Naive thymus-derived CD4-positive, alpha-beta T cell (primary cell): ENCODE data around the gene DDX51. TPM values are rescaled to one million over a fixed set of nuclear protein-coding genes. Genes with fewer than 3 reads are reported as not detected.

Experiments
- ATAC-seq: fragments of 150-1000 bp; cut with Tn5 transposase; 2 replicates; pipeline ENCODE4 v1.10.0; 2021; ENCODE audit warnings: mild to moderate bottlenecking, moderate library complexity
- CTCF ChIA-PET: fragments of 350-600 bp; sonication (Branson Sonifier 250); formaldehyde crosslinking; loops from one replicate; lab custom pipeline; 2021; ENCODE audit warnings: antibody characterized with exemption; lab: Charles Lee
- POLR2A ChIA-PET: fragments of 350-600 bp; sonication (Branson Sonifier 250); formaldehyde crosslinking; loops from one replicate; lab custom pipeline; 2021; ENCODE audit warnings: antibody characterized with exemption, inconsistent platforms; lab: Charles Lee
- DNase-seq, 9 donors: peaks; one replicate each; pipeline versions ENCODE4 v3.0.0 to v3.0.0-alpha.2; 2020 to 2022; ENCODE audit warnings: mixed read lengths in 1 of 9
- H3K27ac ChIP-seq: one replicate; pipeline ENCODE4 v1.7.0; 2013; ENCODE audit warnings: mild to moderate bottlenecking, low read depth, low read length, moderate library complexity
- H3K27me3 ChIP-seq, 2 donors: one replicate each; pipeline ENCODE4 v1.7.0; 2013; ENCODE audit warnings: low read length in 2 of 2, mild to moderate bottlenecking in 2 of 2, moderate library complexity in 2 of 2; ENCODE audit not compliant: control insufficient read depth in 2 of 2, insufficient read depth in 2 of 2
- H3K36me3 ChIP-seq, 3 experiments: 1 replicate in 2 of 3; 2 replicates in 1 of 3; pipeline ENCODE4 v1.7.0; 2013; ENCODE audit warnings: low read length in 3 of 3, mild to moderate bottlenecking in 3 of 3, moderate library complexity in 1 of 3; ENCODE audit not compliant: insufficient read depth in 3 of 3, control insufficient read depth in 2 of 3
- H3K4me1 ChIP-seq, 2 donors: one replicate each; pipeline ENCODE4 v1.7.0; 2013; ENCODE audit warnings: low read length in 2 of 2, mild to moderate bottlenecking in 2 of 2, moderate library complexity in 1 of 2; ENCODE audit not compliant: control insufficient read depth in 2 of 2, insufficient read depth in 2 of 2
- H3K4me3 ChIP-seq: 2 replicates; pipeline ENCODE4 v1.7.0; 2013; ENCODE audit warnings: mild to moderate bottlenecking, low read length
- H3K9me3 ChIP-seq, 3 experiments: 1 replicate in 2 of 3; 2 replicates in 1 of 3; pipeline ENCODE4 v1.7.0; 2013; ENCODE audit warnings: low read length in 3 of 3; ENCODE audit not compliant: control insufficient read depth in 2 of 3
- H3K27ac Mint-ChIP-seq, 9 donors: one replicate each; pipeline ENCODE4 v1.8.0; 2020 to 2022; ENCODE audit warnings: mixed read lengths in 9 of 9, mild to moderate bottlenecking in 8 of 9, moderate library complexity in 5 of 9, inconsistent platforms in 2 of 9
- H3K27me3 Mint-ChIP-seq, 5 donors: one replicate each; pipeline ENCODE4 v1.8.0; 2021 to 2022; ENCODE audit warnings: mixed read lengths in 5 of 5, mild to moderate bottlenecking in 1 of 5
- H3K36me3 Mint-ChIP-seq, 5 donors: one replicate each; pipeline ENCODE4 v1.8.0; 2020 to 2022; ENCODE audit warnings: mixed read lengths in 5 of 5, mild to moderate bottlenecking in 3 of 5, inconsistent platforms in 1 of 5
- H3K4me1 Mint-ChIP-seq, 7 donors: one replicate each; pipeline ENCODE4 v1.8.0; 2020 to 2022; ENCODE audit warnings: mixed read lengths in 7 of 7, mild to moderate bottlenecking in 3 of 7, inconsistent platforms in 1 of 7
- H3K4me3 Mint-ChIP-seq, 10 donors: one replicate each; pipeline ENCODE4 v1.8.0; 2020 to 2022; ENCODE audit warnings: mild to moderate bottlenecking in 10 of 10, mixed read lengths in 10 of 10, moderate library complexity in 6 of 10, inconsistent platforms in 2 of 10
- H3K9me3 Mint-ChIP-seq, 11 donors: one replicate each; pipeline ENCODE4 v1.8.0; 2020 to 2022; ENCODE audit warnings: mixed read lengths in 11 of 11, mild to moderate bottlenecking in 4 of 11, inconsistent platforms in 1 of 11, moderate library complexity in 1 of 11
- intact Hi-C, 2 donors: fragments of 100-400 bp; cut with micrococcal nuclease; formaldehyde crosslinking; loops; one replicate each; pipeline ENCODE4 v1.15.1; 2023
- polyA plus RNA-seq, 2 donors: library from polyadenylated mRNA; unstranded; fragments of 300-500 nt; fragmentation: Illumina TruSeq; gene quantifications; one replicate each; pipeline ENCODE4 v1.2.3, GENCODE V29; 2021
- total RNA-seq, 6 experiments: library from RNA in 5 of 6; stranded (reverse) in 5 of 6; gene quantifications; 1 replicate in 5 of 6; 2 replicates in 1 of 6; pipeline ENCODE4 v1.2.3 and lab custom pipeline; 2021 to 2026

The DDX51 gene
- total and polyA plus RNA-seq, 7 experiments from 2014 or later: 8.8 to 54.8 (median 49.5) TPM

DNA sequence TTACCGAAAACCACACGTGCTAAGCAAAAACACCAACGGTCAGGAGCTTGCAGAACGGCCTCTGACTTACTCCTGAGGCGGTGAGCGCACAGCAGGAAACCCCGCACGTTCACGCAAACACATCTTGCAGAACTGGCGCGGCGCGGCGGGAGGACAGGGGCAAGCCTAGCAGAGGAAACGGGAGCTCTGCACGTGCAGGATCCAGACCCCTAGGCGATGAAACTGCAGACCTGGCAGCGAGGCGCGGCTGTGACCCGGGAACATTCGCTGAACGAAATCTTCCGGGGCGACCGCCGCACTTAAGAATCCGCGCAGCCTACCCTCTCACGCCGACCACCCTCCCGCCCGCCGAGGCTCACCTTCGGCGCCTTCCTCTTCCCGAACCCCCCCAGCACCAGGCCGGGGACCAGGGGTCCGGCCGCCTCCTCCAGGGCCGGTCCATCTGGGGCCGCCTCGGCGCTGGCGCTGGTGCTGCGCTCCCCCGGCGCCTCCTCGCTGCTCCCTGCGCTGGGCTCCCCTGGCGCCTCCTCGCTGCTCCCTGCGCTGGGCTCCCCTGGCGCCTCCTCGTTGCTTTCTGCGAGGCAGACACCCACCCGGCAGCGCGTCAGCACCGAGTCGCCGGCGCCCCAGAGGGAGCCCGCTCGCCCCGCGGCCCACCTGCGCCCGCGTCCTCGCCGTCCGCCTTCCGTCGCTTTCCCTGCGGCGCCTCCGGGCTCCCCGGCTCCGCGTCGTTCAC, 615 bp downstream of the DDX51 start:
- Mint-ChIP-seq H3K4me1 (peaks cover 21 to 38% (median 29%) of the 10 kb centered on the region in 7 donors), H3K27ac (peak overlapping the region in 8 of 9 donors; percentile 36 to 90 (median 81)), H3K9me3 (peaks cover 0 to 4% (median 0%) of the 10 kb centered on the region in 11 donors), H3K4me3 (peak overlapping the region; percentile 79 to 93 (median 86)), H3K27me3 (peaks cover 0 to 2% (median 0%) of the 10 kb centered on the region in 5 donors), H3K36me3 (peaks cover 0 to 9% (median 3%) of the 10 kb centered on the region in 5 donors)
- intact Hi-C loops: loop anchor here (1.0 to 5.0 kb wide), 6 partner anchors 45 to 345 kb away; no protein-coding TSS in a partner anchor
- Histone ChIP-seq H3K4me3 (peak overlapping the region; percentile 58), H3K27ac (peak overlapping the region; percentile 92), H3K36me3 (peaks cover 0 to 73% (median 21%) of the 10 kb centered on the region in 3 experiments), H3K27me3 (no peaks in the 10 kb centered on the region), H3K9me3 (no peaks in the 10 kb centered on the region), H3K4me1 (peaks cover 21 to 23% of the 10 kb centered on the region in 2 donors)
- DNase-seq: peak in 2 of 9 donors; percentile 44 to 51
- peak; percentile 46 for ATAC-seq
- POLR2A ChIA-PET: no interaction called here
- CTCF ChIA-PET: no interaction called here

DNA sequence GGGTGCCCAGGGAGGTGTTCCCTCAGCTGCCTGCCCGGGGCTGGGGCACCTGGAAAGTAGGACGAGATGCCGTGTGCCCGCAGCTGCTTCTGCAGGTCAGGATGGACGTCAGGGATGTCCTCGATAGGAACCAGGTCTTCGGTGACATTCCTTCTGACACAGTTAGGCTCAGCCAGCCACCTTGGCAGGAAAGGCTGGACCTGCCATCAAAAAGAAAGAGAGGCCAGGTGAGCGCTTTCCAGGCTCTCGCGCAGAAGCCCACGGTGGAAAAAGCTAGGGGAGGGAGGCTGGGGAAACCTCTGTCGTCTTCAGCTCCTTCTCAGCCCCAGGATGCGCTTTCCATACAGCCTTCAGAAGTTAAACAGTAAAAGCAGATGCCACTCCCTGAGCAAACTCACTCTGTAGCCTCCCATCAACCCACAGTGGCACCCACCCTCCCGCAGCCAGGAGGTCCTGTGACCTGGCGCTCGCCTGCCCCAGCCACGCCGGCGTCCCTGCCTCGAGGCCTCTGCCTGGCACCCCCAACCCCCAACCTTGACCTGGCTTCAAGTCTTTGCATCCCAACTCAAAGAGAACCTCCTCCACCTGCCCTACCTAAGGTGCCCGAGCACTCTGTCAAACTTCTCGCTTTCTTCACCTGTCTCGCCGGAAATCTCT, 1.3 kb downstream of the DDX51 start:
- intact Hi-C loops: loop anchor here in 1 of 2 donors (5.0 kb wide), 2 partner anchors 46 to 76 kb away; no protein-coding TSS in a partner anchor
- peak overlapping the region in 8 of 9 donors; percentile 36 to 90 (median 81) for H3K27ac Mint-ChIP-seq
- H3K4me3 ChIP-seq: peak overlapping the region; percentile 58
- peaks cover 21 to 23% of the 10 kb centered on the region in 2 donors for H3K4me1 ChIP-seq
- peak overlapping the region; percentile 92 for H3K27ac ChIP-seq
- ATAC-seq (no peak), DNase-seq (no peak)
- peaks cover 21 to 38% (median 29%) of the 10 kb centered on the region in 7 donors for H3K4me1 Mint-ChIP-seq
- H3K36me3 ChIP-seq: peaks cover 0 to 71% (median 21%) of the 10 kb centered on the region in 3 experiments
- H3K27me3 ChIP-seq: no peaks in the 10 kb centered on the region
- H3K27me3 Mint-ChIP-seq: peaks cover 0 to 2% (median 0%) of the 10 kb centered on the region in 5 donors
- peaks cover 3 to 9% (median 5%) of the 10 kb centered on the region in 5 donors for H3K36me3 Mint-ChIP-seq
- H3K4me3 Mint-ChIP-seq: peak overlapping the region; percentile 79 to 93 (median 86)
- no peaks in the 10 kb centered on the region for H3K9me3 ChIP-seq
- ChIA-PET POLR2A (no interaction called here), CTCF (no interaction called here)
- peaks cover 0 to 4% (median 0%) of the 10 kb centered on the region in 11 donors for H3K9me3 Mint-ChIP-seq

DNA sequence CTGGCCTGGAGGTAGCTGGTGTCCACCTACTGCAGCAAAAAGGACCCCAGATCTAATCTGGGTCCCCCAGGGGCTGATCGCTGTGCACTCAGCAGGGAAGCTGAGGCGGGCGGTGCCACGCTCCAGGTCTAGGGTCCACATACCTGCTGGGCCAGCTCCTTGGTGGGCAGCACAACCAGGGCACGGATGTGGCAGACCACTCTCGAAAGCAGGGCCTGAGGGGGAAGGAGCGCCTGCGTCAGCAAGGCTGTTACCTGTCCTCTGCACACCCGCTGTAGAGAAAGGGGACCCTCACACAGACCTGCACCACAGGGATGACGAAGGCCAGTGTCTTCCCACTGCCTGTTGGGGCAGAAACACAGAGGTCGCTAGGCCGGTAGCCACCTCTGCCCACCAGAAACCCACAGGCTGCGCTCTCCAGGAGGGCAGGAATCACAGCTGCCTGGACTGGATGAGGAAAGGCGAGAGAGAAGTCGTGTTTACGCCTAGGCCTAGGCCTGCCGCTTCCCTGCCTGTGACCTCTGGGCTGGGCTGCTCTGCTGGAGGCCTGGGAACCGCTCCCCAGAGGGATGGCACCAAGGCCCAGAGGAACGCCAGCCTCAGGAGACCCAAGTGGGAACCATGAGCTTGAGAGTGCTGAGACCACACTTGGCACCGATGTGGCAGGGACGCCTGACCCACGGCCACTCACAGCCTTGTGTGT, 2.0 kb downstream of the DDX51 start:
- H3K4me3 Mint-ChIP-seq: peak overlapping the region; percentile 56 to 93 (median 86)
- H3K36me3 Mint-ChIP-seq: peaks cover 4 to 9% (median 6%) of the 10 kb centered on the region in 5 donors
- no peak overlapping the region for H3K4me3 ChIP-seq
- H3K4me1 Mint-ChIP-seq: peaks cover 21 to 38% (median 29%) of the 10 kb centered on the region in 7 donors
- intact Hi-C loops: loop anchor here in 1 of 2 donors (5.0 kb wide), 2 partner anchors 45 to 75 kb away; no protein-coding TSS in a partner anchor
- peak overlapping the region in 4 of 9 donors; percentile 28 to 85 (median 50) for H3K27ac Mint-ChIP-seq
- peaks cover 0 to 2% (median 0%) of the 10 kb centered on the region in 5 donors for H3K27me3 Mint-ChIP-seq
- no peak overlapping the region for H3K27ac ChIP-seq
- POLR2A ChIA-PET: interaction anchor here (0.9 kb wide), 1 partner anchor 57 kb away, joined by 3 read pairs; no protein-coding TSS in a partner anchor
- H3K36me3 ChIP-seq: peaks cover 0 to 66% (median 21%) of the 10 kb centered on the region in 3 experiments
- DNase-seq (no peak), ATAC-seq (no peak)
- CTCF ChIA-PET: no interaction called here
- no peaks in the 10 kb centered on the region for H3K9me3 ChIP-seq
- peaks cover 0 to 4% (median 0%) of the 10 kb centered on the region in 11 donors for H3K9me3 Mint-ChIP-seq
- H3K4me1 ChIP-seq: peaks cover 21 to 23% of the 10 kb centered on the region in 2 donors
- no peaks in the 10 kb centered on the region for H3K27me3 ChIP-seq

DNA sequence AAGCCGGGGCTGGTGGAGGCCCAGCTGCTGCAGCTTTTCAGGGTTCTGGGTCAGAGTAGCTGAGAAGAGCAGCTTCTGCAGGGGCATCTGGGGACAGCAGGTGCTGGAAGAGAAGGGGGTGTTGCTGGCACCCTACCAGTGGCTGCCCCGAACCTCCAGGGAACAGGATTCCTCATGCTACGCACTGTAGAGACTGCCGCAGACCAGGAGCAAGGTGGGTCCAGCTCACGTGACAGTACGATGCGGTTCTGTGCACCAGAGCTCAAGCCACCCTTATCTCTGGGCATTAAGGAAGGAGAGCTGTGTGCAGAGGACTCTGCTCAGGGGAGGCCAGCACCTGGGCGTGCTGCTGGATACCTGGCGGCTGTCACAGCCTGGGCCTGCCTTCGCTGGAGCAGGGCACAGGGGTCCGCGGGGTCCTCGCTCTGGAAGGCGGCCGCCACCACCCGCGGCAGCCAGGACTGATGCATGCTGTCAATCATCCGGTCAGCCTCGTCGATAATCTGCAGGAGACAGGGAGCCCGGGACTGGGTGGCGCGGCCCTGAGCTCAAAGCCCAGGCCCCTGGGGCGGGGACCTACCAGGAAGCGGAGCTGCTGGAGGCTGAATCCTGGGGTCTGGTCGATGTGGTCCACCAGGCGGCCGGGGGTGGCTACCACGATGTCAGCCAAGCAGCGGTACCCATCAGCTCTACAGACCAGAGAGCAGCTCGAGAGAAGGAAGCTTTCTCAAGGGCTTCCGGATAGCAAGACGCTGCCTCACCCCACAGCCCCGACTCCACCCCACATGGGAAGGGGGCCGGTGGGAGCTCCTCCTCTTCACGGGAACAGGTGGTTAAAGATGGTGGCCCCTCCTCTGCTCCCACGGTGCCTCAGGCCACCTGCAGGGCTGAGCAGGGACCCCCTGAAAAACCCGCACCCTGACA, 2.9 kb downstream of the DDX51 start:
- H3K27me3 ChIP-seq: no peaks in the 10 kb centered on the region
- H3K4me1 ChIP-seq: peaks cover 21 to 22% of the 10 kb centered on the region in 2 donors
- H3K36me3 ChIP-seq: peaks cover 0 to 58% (median 21%) of the 10 kb centered on the region in 3 experiments
- ATAC-seq (no peak), DNase-seq (no peak)
- Mint-ChIP-seq H3K4me3 (peak overlapping the region in 2 of 10 donors; percentile 32 to 33), H3K36me3 (peaks cover 4 to 7% (median 6%) of the 10 kb centered on the region in 5 donors), H3K27ac (no peak overlapping the region), H3K27me3 (peaks cover 0 to 2% (median 0%) of the 10 kb centered on the region in 5 donors), H3K4me1 (peaks cover 16 to 30% (median 24%) of the 10 kb centered on the region in 7 donors), H3K9me3 (peaks cover 0 to 4% (median 0%) of the 10 kb centered on the region in 11 donors)
- CTCF ChIA-PET: no interaction called here
- no peak overlapping the region for H3K4me3 ChIP-seq
- intact Hi-C loops: loop anchor here in 1 of 2 donors (5.0 kb wide), 2 partner anchors 44 to 74 kb away; no protein-coding TSS in a partner anchor
- no peaks in the 10 kb centered on the region for H3K9me3 ChIP-seq
- H3K27ac ChIP-seq: no peak overlapping the region
- POLR2A ChIA-PET: interaction anchor here (0.6 to 0.9 kb wide), 2 partner anchors 56 to 59 kb away, joined by 3 read pairs; no protein-coding TSS in a partner anchor

DNA sequence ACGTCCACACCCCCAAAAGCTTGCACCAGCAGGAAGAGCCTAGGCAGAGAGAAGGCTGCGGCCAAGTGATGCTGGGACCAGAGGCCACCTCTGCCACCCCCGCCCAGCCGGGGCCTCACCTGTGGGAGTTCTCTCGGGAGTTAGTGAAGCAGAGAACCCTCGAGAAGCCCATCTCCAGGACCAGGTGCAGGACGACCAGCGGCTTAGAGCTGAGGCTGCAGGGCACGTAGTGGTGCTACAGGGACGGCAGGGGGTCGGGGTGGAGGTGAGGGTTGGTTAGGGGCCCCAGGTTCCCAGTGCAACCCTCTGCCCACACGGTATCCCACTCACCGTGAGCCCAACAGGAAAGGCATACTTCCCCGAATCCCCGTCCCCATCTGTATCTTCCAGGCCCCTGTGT, 3.6 kb downstream of the DDX51 start:
- no peaks in the 10 kb centered on the region for H3K27me3 ChIP-seq
- H3K36me3 Mint-ChIP-seq: peaks cover 2 to 7% (median 4%) of the 10 kb centered on the region in 5 donors
- CTCF ChIA-PET: interaction anchor here (0.5 kb wide), 1 partner anchor 257 kb away, joined by 3 read pairs; no protein-coding TSS in a partner anchor
- H3K4me1 Mint-ChIP-seq: peaks cover 10 to 23% (median 17%) of the 10 kb centered on the region in 7 donors
- DNase-seq (no peak), ATAC-seq (no peak)
- H3K4me3 ChIP-seq: no peak overlapping the region
- no peaks in the 10 kb centered on the region for H3K9me3 ChIP-seq
- peaks cover 0 to 4% (median 0%) of the 10 kb centered on the region in 11 donors for H3K9me3 Mint-ChIP-seq
- peaks cover 0 to 2% (median 0%) of the 10 kb centered on the region in 5 donors for H3K27me3 Mint-ChIP-seq
- POLR2A ChIA-PET: no interaction called here
- no peak overlapping the region for H3K27ac Mint-ChIP-seq
- peak overlapping the region in 1 of 10 donors; percentile 78 for H3K4me3 Mint-ChIP-seq
- H3K27ac ChIP-seq: no peak overlapping the region
- intact Hi-C loops: loop anchor here in 1 of 2 donors (5.0 kb wide), 2 partner anchors 43 to 73 kb away; no protein-coding TSS in a partner anchor
- peaks cover 0 to 52% (median 21%) of the 10 kb centered on the region in 3 experiments for H3K36me3 ChIP-seq
- H3K4me1 ChIP-seq: peaks cover 17 to 18% of the 10 kb centered on the region in 2 donors
